Head of caudate nucleus (tissue), 42 donors: ENCODE measurements around the gene CHIA.
A peak's percentile ranks its signal among the peaks of the same experiment; 100 is the strongest.
"Not testable (repeated sequence)": the region's sequence is repeated elsewhere in the genome, so short reads cannot be mapped to it uniquely, and the experiment has no call there.

Source experiments
- DNase-seq, 42 donors: peaks; one replicate each; pipeline versions ENCODE4 v3.0.0 to v3.0.0-alpha.2; 2020 to 2021; ENCODE audit warnings: mixed read lengths in 7 of 42
- intact Hi-C: fragments of 100-400 bp; cut with DNase I; formaldehyde crosslinking; loops from one replicate; pipeline ENCODE4 v1.15.0; 2022

The CHIA gene

DNA sequence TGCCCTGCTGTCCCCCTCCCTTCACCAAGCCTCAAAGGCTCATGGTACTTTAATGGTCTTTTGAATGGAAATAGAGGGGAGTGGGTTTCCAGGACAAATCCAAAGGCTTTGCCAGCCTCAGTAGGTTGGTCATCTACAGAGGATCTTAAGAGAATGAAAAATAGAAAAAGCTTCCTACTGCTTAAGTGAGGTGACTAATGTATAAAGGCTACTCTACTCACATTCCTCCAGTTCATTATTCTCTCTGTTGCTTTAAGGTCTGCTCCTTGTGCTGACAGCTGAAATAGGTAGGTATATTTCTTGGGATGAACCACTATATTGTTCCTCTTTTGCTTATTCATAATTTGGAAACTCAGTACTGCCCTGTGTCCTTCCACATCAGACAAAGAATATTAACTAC is 10.4 kb upstream of the CHIA start:
- intact Hi-C loops = no loop called here

DNA sequence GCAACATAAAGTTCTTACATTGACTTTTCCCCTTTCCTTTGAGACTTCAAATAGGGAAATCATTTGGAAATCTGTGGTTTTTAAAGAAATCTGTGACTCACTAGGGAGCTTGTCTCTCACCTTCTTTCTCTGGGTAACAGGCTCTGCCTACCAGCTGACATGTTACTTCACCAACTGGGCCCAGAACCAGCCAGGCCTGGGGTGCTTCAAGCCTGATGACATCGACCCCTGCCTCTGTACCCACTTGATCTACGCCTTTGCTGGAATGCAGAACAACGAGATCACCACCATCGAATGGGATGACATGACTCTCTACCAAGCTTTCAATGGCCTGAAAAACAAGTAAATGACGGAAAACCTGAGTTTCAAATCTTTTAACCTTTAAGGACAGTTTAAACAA is 9.2 kb upstream of the CHIA start:
- intact Hi-C loops = no loop called here
- DNase-seq = no peak

More for the DNA sequence above, 10.4 kb upstream of the CHIA start:
- DNase-seq = no peak

DNA sequence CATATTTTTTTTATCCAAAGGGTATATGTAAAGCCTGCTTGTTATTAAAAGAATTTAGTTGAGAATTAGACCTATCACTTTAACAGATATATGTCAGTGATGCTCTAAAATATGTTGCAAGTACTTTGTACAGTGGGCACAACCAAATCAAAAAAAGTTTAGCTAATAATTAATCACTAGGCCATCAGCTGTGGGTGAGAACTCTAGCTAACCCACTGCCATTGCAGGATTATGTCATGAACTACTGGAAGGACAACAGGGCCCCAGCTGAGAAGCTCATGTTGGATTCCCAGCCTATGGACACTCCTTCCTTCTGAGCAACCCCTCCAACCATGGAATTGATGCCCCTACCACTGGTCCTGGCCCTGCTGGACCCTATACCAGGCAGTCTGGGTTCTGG is 6.8 kb upstream of the CHIA start:
- no peak for DNase-seq
- intact Hi-C loops = no loop called here

DNA sequence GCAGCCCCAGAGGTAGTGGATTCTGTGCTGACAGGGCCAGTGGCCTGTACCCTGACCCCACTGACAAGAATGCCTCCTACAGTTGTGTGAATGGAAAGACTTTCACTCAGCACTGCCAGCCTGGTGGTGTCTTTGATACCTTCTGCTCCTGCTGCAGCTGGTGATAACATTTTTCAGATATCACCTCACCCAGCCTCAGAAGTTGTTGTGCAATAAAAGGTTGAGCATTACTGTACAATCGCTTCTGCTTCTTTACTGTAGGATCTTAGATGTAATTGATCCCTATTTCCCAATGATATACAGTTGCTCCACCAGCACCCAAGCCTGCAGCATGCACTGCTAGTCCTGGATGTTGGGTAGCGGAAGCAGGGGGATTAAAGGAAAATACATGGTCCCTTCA is 4.8 kb upstream of the CHIA start:
- no peak for DNase-seq
- intact Hi-C loops = no loop called here

DNA sequence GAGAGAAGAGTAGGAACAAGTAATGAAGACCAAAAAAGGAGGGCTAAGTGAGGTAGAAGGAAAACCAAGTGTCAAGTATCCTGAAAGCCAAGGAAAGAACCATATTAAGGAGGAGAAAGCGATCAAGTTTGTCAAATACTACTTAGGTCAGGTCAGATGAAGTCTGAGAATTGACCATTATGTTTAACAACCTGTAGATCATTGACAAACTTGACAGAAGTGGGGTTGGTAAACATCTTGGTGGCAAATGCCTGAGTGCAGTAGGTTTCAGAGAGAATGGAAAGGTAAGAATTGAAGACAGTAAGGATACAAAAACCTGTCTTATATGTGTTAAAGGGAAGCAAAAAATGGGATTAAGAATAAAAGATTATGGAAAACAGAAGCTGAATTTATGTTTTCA is 3.7 kb upstream of the CHIA start:
- intact Hi-C loops = no loop called here
- no peak for DNase-seq

DNA sequence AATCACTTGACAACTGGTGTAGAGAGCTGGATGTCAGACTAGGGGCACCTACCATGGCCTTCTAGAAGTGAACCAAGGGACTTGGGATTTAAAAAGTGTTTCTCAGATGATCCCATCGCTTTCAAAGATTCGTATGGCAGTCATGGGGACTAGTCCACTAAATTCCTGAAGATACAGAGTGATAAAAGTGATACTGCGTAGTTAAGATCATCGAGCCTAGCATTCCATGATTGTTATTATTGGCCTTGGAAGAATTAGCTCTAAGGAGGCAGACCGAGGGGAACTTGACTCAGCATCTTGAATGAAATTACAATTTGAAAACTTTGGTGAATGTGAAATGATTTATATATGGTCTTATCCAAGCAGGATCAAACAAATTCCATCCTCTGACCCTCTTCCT is 1.3 kb upstream of the CHIA start:
- intact Hi-C loops = no loop called here
- DNase-seq = no peak

DNA sequence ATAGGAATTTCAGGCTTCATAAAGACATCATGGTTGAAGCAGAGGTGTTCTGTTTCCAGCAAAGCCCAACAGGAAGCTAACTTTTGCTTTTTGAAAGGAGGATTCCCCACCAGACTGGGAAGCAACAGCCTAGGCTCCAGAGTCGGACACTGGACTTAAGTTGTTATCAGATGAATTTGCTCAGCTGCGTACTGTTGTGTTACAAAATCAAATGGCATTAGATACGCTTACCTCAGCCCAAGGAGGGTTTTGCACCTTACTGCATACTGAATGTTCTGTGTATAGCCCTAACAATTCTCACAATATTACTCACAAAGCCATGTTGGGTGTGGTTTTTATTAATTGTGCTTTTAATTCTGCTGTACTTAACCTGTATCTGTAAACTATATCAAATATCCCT is 547 bp upstream of the CHIA start:
- no peak for DNase-seq
- intact Hi-C loops = no loop called here

DNA sequence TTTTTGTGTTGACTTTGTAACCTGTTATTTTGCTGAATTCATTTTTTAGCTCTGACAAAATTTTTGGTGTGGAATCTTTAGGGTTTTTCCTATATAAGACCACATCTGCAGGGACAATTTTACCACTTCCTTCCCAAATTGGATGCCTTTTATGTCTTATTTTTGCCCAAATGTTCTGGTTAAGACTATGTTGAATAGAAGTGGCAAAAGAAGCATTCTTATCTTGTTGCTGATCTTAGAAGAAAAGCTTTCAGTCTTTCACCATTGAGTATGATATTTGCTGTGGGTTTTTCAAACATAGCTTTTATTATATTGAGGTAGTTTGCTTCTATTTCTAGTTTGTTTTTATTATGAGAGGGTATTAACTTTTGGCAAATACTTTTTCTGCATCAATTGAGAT is 3.7 kb downstream of the CHIA start:
- intact Hi-C loops = no loop called here
- no peak for DNase-seq

DNA sequence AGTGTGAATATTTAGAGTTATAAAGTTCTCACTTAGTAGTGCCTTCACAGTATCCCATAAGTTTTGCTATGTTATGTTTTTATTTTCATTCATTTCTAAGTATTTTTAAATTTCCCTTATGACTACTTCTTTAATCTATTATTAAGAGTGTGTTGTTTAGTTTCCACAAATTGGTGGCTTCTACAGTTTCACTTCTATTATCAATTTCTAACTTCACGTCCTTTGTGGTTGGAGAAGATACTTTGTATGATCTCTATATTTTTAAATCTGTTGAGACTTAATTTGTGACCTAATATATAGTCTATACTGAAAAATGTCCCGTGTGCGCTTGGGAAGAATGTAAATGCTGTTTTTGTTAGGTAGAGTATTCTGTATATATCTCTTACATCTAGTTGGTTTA is 11.7 kb downstream of the CHIA start:
- intact Hi-C loops = no loop called here
- DNase-seq = no peak

DNA sequence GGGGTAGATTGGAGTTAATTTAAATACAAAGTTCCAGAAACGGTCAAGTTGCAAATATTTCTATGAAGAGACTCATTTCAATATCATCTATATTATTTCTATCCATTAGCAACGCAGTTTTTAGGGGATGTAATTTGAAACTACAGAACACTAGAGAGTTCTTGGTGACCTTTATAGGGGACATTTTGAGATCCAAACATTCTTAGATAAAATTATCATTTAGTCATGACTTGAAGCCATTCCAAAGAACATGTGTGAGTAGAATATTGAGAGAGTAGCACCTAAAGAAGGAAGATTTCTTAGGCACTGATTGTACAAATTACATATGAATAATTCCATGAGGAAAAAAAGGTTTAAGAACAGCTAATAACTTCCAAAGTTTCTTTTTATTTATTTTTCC is 19.0 kb downstream of the CHIA start:
- intact Hi-C loops = no loop called here
- DNase-seq = no peak

DNA sequence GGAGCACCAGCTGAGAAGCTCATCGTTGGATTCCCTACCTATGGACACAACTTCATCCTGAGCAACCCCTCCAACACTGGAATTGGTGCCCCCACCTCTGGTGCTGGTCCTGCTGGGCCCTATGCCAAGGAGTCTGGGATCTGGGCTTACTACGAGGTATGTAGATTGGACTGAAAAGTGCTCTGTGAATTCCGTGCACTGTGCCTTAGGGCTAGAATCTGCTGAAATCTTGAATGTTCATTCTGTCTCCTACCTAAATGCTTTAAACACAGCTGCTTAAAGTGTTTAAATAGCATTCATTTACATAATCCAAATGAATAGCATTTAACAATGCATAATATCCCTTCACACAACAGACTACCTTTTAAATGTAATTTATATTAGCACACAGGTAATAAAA is 27.9 kb downstream of the CHIA start:
- intact Hi-C loops = no loop called here
- DNase-seq = no peak

DNA sequence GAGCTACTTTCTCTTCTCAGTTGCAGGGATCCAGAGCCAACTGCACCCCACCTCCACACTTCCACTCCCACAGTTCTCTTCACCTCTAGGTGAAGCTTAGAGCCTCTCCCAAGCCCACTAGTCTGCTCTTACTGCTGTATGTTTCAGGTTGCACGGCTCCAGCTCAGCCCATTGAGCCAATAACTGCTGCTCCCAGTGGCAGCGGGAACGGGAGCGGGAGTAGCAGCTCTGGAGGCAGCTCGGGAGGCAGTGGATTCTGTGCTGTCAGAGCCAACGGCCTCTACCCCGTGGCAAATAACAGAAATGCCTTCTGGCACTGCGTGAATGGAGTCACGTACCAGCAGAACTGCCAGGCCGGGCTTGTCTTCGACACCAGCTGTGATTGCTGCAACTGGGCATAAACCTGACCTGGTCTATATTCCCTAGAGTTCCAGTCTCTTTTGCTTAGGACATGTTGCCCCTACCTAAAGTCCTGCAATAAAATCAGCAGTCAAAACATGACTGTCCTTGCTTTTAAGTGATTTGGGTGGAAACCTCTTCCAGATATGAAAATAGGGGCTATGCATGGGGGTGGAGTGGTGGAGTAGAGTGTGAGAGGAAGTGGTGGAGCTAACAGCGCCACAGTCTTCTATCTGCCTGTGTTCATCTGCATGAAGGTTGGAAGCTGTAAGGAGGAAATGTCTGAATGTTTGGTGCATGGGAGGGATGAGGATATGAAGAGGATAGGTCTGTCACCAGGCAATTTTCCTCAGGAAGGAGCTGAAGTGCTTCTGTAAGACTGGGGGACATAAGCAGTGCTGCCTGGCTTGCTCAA is 29.6 kb downstream of the CHIA start:
- peak in 7 of 42 donors; percentile 1 to 36 (median 10) for DNase-seq
- intact Hi-C loops = no loop called here

DNA sequence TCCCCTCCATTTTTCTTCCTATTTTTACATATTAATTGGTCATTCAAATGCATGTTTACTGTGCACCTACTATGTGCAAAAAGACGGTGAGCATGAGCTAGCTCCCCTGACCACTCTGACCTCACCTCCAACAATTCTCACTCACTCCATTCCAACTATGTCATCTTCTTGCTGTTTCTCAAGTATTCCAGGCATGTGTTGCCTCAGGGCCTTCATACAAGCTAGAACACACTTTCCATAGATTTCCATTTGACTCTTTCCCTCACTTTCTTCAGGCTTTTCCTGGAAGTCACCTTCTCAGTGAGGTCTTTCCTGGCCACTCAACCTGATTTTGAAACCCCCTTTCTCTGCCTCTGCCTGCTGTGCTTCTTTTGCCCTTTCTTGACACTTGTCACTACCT is 32.6 kb downstream of the CHIA start:
- intact Hi-C loops = no loop called here
- DNase-seq = no peak

DNA sequence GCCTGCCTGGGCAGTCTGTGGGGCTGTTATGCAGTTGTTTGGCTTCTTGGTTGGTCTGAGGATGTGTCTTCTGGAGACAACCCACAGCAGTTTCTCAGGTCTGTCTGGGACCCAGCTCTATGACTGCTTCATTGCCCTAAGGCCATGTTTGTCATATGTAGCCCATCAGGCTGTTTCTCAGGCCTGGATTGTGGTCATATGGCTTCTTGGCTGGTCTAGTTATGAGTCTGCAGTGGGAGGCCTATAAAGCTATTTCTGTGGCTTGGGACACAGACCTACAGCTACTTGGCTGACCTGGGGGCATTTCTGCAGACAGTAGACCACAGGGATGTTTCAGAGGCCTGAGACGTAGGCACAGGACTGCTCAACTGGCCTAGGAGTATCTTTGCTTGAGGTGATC is 41.5 kb downstream of the CHIA start:
- no peak for DNase-seq
- intact Hi-C loops = loop anchor here (5.0 kb wide), 1 partner anchor 105 kb away; the partner anchor contains the start of gene CHI3L2

DNA sequence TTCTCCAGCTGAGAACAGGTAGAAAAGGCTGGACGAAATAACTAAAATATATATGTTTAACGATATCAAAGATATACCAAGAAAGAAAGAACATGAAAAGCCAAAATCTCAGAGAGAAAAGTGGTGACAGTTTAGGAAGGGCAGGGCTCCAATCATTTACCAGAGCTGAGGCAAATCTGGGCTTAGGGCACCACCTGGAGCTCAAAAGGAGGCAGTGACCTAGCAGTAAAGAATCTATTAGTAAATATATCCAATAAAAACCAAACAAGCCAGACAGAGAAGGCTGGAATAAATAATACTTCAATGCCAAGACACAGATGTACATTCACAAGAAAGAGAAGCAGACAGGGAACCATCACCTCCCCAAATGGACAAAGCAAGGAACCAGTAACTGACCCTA is 43.5 kb downstream of the CHIA start:
- peak in 23 of 42 donors; percentile 3 to 61 (median 34) for DNase-seq
- intact Hi-C loops = loop anchor here (5.0 kb wide), 1 partner anchor 107 kb away; the partner anchor contains the start of gene CHI3L2

DNA sequence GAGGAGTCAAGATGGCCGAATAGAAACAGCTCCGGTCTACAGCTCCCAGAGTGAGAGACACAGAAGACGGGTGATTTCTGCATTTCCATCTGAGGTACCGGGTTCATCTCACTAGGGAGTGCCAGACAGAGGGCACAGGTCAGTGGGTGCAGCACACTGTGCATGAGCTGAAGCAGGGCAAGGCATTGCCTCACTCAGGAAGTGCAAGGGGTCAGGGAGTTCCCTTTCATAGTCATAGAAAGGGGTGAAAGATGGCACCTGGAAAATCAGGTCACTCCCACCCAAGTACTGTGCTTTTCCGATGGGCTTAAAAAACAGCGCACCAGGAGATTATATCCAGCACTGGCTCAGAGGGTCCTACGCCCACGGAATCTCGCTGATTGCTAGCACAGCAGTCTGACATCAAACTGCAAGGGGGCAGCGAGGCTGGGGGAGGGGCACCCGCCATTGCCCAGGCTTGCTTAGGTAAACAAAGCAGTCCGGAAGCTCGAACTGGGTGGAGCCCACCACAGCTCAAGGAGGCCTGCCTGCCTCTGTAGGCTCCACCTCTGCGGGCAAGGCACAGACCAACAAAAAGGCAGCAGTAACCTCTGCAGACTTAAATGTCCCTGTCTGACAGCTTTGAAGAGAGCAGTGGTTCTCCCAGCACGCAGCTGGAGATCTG is 44.7 kb downstream of the CHIA start:
- DNase-seq, intact Hi-C loops: not testable (repeated sequence)

DNA sequence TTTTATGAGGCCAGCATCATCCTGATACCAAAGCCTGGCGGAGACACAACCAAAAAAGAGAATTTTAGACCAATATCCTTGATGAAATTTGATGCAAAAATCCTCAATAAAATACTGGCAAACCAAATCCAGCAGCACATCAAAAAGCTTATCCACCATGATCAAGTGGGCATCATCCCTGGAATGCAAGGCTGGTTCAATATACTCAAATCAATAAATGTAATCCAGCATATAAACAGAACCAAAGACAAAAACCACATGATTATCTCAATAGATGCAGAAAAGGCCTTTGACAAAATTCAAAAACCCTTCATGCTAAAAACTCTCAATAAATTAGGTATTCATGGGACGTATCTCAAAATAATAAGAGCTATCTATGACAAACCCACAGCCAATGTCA is 48.2 kb downstream of the CHIA start:
- DNase-seq, intact Hi-C loops: not testable (repeated sequence)

DNA sequence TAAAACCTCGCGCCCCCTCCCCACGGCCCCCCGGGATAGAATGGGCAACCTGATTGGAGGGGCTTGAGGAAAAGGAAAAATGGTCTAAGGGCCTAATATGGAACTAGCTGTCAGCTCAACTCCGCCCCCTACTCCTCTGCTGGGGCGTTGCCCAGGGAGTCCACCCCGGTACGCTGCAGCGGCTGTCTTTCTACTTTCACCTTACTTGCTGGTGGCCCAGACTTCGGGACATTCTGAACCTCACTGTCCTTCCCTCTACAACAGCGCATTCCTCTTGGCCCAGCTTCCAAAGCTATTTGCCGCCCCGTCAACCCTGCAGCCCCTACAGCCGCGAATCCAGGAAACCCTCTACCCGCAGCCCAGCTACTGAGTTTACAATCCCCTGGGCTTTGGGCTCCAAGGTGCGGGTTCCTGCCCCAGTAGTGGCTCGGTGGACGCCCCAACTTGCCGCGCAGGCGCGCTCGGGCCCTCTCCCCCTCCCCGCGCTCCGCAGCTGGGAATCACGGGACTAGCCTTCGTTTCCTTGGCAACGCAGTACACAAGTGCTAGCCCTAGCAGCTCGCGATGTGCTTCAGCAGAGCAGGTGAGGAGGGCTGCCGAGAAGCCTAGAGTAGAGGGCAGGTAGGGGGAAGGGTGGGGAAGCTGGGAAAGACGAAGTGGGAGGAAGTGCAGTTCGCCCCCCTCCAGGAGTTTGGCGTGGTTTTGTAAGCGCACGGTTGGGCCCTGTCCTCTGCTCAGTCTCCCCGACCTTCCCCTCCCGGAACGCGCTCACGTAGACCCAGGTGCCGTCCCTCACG is 55.6 kb downstream of the CHIA start:
- intact Hi-C loops = no loop called here

DNA sequence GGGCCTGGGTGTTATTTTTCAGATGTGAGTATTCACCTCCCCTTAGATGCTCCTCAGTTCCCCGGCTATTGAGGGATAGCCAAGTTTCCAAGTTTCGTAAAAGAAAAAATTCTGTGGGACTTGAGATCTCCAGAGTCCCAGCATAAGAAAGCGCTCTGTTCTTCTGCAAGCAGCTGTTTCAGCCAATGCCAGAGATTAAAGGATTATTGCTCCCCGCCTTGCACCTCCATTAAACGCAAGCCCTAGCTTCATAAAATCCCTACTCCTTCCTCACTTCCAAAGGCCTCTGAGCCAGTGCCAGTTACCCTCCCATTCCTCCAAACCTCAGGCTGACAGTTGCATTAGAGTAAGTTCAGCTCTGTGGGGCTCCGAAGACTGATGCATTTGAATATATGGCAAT is 56.4 kb downstream of the CHIA start:
- DNase-seq = no peak
- intact Hi-C loops = no loop called here

More for the DNA sequence above, 55.6 kb downstream of the CHIA start:
- DNase-seq = peak; percentile 75 to 95 (median 91)

DNA sequence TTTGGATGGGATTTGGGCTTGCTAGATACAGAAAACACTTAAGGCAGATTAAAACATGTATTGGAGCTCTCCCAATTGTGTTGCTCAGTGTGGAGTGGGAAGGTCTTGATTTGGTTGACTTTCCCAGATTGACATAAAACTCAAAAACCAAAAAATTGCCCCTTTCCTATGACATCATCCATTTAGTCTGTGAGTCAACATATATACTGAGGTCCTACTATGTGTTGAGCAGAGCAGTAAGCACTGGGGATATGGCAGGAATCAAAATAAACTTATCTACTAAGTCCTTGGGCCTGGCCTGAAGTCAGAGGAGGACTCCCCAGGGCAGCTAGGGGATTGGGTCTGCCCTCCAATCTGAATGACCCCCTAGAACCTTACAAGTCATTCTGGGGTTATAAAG is 61.0 kb downstream of the CHIA start:
- DNase-seq = no peak
- intact Hi-C loops = no loop called here
